Neural progenitor cell (in vitro differentiated cells): Measurements from ENCODE around the gene MDM2. TPM values are rescaled to one million over a fixed set of nuclear protein-coding genes. Genes with fewer than 3 reads are reported as not detected.

Experiments used
- DNase-seq: peaks from one replicate; pipeline ENCODE4 v3.0.0-alpha.2; 2016; ENCODE audit warnings: low spot score
- H2AFZ ChIP-seq: fragments of 200-600 bp; sonication (generic); replicated peaks from 2 replicates; pipeline ENCODE4 v1.6.1; 2016; ENCODE audit warnings: antibody characterized with exemption
- H3F3A ChIP-seq: fragments of 200-600 bp; sonication (generic); 2 replicates; pipeline ENCODE4 v1.6.1; 2016; ENCODE audit warnings: antibody characterized with exemption, low read depth
- H3K27ac ChIP-seq: fragments of 200-600 bp; sonication (generic); 2 replicates; pipeline ENCODE4 v1.5.1; 2016; ENCODE audit warnings: mild to moderate bottlenecking
- H3K27me3 ChIP-seq: fragments of 200-600 bp; sonication (generic); 2 replicates; pipeline ENCODE4 v1.6.1; 2016; ENCODE audit warnings: mild to moderate bottlenecking, moderate library complexity
- H3K36me3 ChIP-seq: fragments of 200-600 bp; sonication (generic); 2 replicates; pipeline ENCODE4 v1.5.1; 2016
- H3K4me1 ChIP-seq: fragments of 200-600 bp; sonication (generic); 2 replicates; pipeline ENCODE4 v1.6.1; 2016; ENCODE audit warnings: mixed run types
- H3K4me2 ChIP-seq: fragments of 200-600 bp; sonication (generic); 2 replicates; pipeline ENCODE4 v1.6.1; 2016
- H3K4me3 ChIP-seq: fragments of 200-600 bp; sonication (generic); 2 replicates; pipeline ENCODE4 v1.5.1; 2016
- H3K79me2 ChIP-seq: fragments of 200-600 bp; sonication (generic); 2 replicates; pipeline ENCODE4 v1.6.1; 2016; ENCODE audit warnings: low read depth
- H3K9ac ChIP-seq: fragments of 200-600 bp; sonication (generic); 2 replicates; pipeline ENCODE4 v1.6.1; 2016
- H3K9me3 ChIP-seq: fragments of 200-600 bp; sonication (generic); 2 replicates; pipeline ENCODE4 v1.5.1; 2016; ENCODE audit warnings: low read depth
- H4K20me1 ChIP-seq: fragments of 200-600 bp; sonication (generic); 2 replicates; pipeline ENCODE4 v1.6.1; 2016; ENCODE audit warnings: low read depth
- H3K27ac Mint-ChIP-seq: 3 replicates; pipeline ENCODE4 v1.8.0; 2021; ENCODE audit warnings: mixed read lengths
- H3K27me3 Mint-ChIP-seq: 2 replicates; pipeline ENCODE4 v1.8.0; 2022; ENCODE audit warnings: low read depth, mild to moderate bottlenecking, inconsistent platforms, moderate library complexity, mixed read lengths; ENCODE audit not compliant: insufficient read depth
- H3K36me3 Mint-ChIP-seq: 3 replicates; pipeline ENCODE4 v1.8.0; 2021; ENCODE audit warnings: mixed read lengths
- H3K4me1 Mint-ChIP-seq: 3 replicates; pipeline ENCODE4 v1.8.0; 2021; ENCODE audit warnings: mixed read lengths
- H3K4me3 Mint-ChIP-seq: 3 replicates; pipeline ENCODE4 v1.8.0; 2021; ENCODE audit warnings: mild to moderate bottlenecking, moderate library complexity, mixed read lengths
- H3K9me3 Mint-ChIP-seq: 3 replicates; pipeline ENCODE4 v1.8.0; 2020; ENCODE audit warnings: mixed read lengths
- CTCF ChIP-seq: fragments of 200-600 bp; sonication (generic); IDR thresholded peaks from 2 replicates; pipeline ENCODE4 v1.5.1; 2017; ENCODE audit warnings: antibody characterized with exemption, mild to moderate bottlenecking
- EZH2 ChIP-seq: fragments of 200-600 bp; sonication (generic); IDR thresholded peaks from 2 replicates; pipeline ENCODE4 v1.6.1; 2017; ENCODE audit warnings: antibody characterized with exemption, mild to moderate bottlenecking, moderate library complexity
- EZH2phosphoT487 ChIP-seq: fragments of 200-600 bp; sonication (generic); IDR thresholded peaks from 2 replicates; pipeline ENCODE4 v1.6.1; 2017; ENCODE audit warnings: antibody characterized with exemption
- total RNA-seq: library from RNA; depleted of rRNA; stranded (reverse); fragments of >200 nt; gene quantifications from 2 replicates; pipeline ENCODE4 v1.2.3, GENCODE V29; 2015; ENCODE audit warnings: low replicate concordance

MDM2 gene
- total RNA-seq, 1 donor from 2014 or later: 93.8 TPM

DNA sequence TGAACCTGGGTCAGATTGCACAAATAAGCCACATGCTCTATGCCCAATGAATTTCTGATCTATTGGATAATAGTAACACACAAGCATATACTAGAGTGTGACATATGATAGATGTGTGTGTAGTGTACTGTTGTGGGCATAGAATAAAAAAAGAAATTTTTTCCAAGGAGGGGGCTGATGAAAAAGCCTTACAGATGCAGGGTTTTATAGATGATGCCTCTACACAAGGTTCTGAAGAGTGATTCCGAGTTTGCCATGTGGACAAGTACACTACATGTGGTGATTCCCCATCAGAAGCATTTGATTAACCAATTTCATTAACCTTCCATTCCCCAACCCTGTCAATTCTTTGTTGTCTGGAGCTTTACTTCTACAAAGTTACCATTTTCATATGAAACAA, 79.7 kb downstream of the MDM2 start:
- Histone ChIP-seq H3K79me2 (no peaks in the 10 kb centered on the region), H4K20me1 (no peaks in the 10 kb centered on the region), H3F3A (no peaks in the 10 kb centered on the region), H3K27ac (no peak overlapping the region), H3K27me3 (no peaks in the 10 kb centered on the region), H3K36me3 (no peaks in the 10 kb centered on the region), H3K4me2 (no peak overlapping the region), H3K9ac (no peak overlapping the region), H3K9me3 (no peaks in the 10 kb centered on the region), H3K4me3 (no peak overlapping the region), H2AFZ (no peak overlapping the region), H3K4me1 (no peaks in the 10 kb centered on the region)
- no peak overlapping the region for H3K4me3 Mint-ChIP-seq
- no peak overlapping the region for H3K27ac Mint-ChIP-seq
- H3K9me3 Mint-ChIP-seq: no peaks in the 10 kb centered on the region
- no peaks in the 10 kb centered on the region for H3K27me3 Mint-ChIP-seq
- H3K36me3 Mint-ChIP-seq: no peaks in the 10 kb centered on the region
- H3K4me1 Mint-ChIP-seq: peaks cover 4% of the 10 kb centered on the region
- TF ChIP-seq EZH2 (no peak), EZH2phosphoT487 (no peak), CTCF (no peak)
- no peak for DNase-seq

GRCh38 chr12:68888243-68888642, 80.3 kb downstream of the MDM2 start:
- Histone ChIP-seq H3K79me2 (no peaks in the 10 kb centered on the region), H3K4me1 (no peaks in the 10 kb centered on the region), H3K36me3 (no peaks in the 10 kb centered on the region), H3K4me2 (no peak overlapping the region), H3K27me3 (no peaks in the 10 kb centered on the region), H3K4me3 (no peak overlapping the region), H3K9me3 (no peaks in the 10 kb centered on the region), H3K27ac (no peak overlapping the region), H3F3A (no peaks in the 10 kb centered on the region), H2AFZ (no peak overlapping the region), H4K20me1 (no peaks in the 10 kb centered on the region), H3K9ac (no peak overlapping the region)
- Mint-ChIP-seq H3K4me3 (no peak overlapping the region), H3K27ac (no peak overlapping the region), H3K9me3 (no peaks in the 10 kb centered on the region), H3K27me3 (no peaks in the 10 kb centered on the region), H3K36me3 (no peaks in the 10 kb centered on the region), H3K4me1 (peaks cover 4% of the 10 kb centered on the region)
- no peak for TF ChIP-seq EZH2phosphoT487
- TF ChIP-seq CTCF: no peak
- no peak for TF ChIP-seq EZH2
- no peak for DNase-seq

GRCh38 chr12:68890701-68891113, 82.7 kb downstream of the MDM2 start:
- Mint-ChIP-seq H3K27me3 (no peaks in the 10 kb centered on the region), H3K36me3 (no peaks in the 10 kb centered on the region), H3K9me3 (no peaks in the 10 kb centered on the region), H3K27ac (no peak overlapping the region), H3K4me1 (peaks cover 4% of the 10 kb centered on the region), H3K4me3 (no peak overlapping the region)
- no peaks in the 10 kb centered on the region for H3K27me3 ChIP-seq
- no peak overlapping the region for H2AFZ ChIP-seq
- TF ChIP-seq CTCF: no peak
- TF ChIP-seq EZH2phosphoT487: no peak
- no peak for TF ChIP-seq EZH2
- no peaks in the 10 kb centered on the region for H4K20me1 ChIP-seq
- no peak overlapping the region for H3K4me3 ChIP-seq
- H3K9ac ChIP-seq: no peak overlapping the region
- no peaks in the 10 kb centered on the region for H3K79me2 ChIP-seq
- no peak overlapping the region for H3K4me2 ChIP-seq
- DNase-seq: no peak
- no peaks in the 10 kb centered on the region for H3F3A ChIP-seq
- H3K27ac ChIP-seq: no peak overlapping the region
- no peaks in the 10 kb centered on the region for H3K9me3 ChIP-seq
- H3K4me1 ChIP-seq: no peaks in the 10 kb centered on the region
- no peaks in the 10 kb centered on the region for H3K36me3 ChIP-seq
